Activated gamma-delta T cell (primary cell): ENCODE data around the gene RPS3.
"Not testable (repeated sequence)": the region's sequence is repeated elsewhere in the genome, so short reads cannot be mapped to it uniquely, and the experiment has no call there.

Experiments used
- DNase-seq: peaks from one replicate; lab custom pipeline; 2025; lab: John Stamatoyannopoulos, UW

RPS3 gene

GRCh38 chr11:75380245-75380644 lies 19.1 kb upstream of the RPS3 start:
- DNase-seq = no peak

DNA sequence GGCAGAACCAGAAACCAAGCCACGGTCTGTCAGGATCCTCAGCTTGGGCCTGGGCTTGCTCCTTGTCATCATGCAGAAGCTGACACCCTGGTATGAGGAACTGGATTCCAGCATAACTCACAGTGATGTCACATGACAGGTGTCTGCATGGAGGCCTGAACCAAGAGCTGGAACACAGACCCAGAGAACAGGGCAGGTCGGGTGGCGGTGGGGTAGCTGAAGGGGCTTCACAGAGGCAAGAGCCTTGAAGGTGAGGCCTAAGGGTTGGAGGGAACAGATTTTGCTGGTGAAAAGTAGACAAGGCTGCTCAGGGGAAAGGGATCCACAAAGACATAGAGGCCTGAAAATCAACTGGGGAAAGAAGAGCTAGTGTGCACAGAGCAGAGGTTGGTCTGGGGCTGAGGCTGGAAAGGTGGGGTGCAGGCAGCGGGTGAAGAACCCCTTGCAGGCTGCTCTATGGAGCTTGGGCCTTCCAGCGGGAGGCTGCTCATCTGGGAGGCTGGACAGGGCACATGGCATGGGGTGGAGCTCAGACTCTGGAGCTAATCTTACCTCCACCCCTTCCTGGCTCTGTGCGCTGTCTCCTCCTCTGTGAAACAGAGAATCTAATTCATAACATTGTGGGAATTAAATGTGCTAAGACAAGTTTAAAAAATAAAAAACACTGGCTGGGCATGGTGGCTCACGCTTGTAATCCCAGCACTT lies 18.4 kb upstream of the RPS3 start:
- DNase-seq = no peak

DNA sequence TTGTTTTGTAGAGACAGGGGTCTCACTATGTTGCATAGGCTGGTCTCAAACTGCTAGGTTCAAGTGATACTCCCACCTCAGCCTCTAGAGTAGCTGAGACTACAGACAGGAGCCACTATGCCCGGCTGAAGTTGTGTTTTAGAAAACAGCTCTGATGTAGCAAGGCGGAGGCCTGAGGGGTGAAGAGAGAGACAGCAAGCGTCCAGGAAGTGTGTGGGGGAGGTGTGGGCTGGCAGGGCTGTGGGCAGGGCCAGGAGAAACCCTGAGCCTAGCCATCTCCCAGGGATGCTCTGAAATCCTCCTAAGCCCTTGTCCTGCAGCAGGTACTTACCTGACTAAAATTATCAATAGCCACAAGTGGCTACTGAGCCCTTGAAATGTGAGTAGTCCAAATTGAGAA lies 16.1 kb upstream of the RPS3 start:
- DNase-seq = no peak

DNA sequence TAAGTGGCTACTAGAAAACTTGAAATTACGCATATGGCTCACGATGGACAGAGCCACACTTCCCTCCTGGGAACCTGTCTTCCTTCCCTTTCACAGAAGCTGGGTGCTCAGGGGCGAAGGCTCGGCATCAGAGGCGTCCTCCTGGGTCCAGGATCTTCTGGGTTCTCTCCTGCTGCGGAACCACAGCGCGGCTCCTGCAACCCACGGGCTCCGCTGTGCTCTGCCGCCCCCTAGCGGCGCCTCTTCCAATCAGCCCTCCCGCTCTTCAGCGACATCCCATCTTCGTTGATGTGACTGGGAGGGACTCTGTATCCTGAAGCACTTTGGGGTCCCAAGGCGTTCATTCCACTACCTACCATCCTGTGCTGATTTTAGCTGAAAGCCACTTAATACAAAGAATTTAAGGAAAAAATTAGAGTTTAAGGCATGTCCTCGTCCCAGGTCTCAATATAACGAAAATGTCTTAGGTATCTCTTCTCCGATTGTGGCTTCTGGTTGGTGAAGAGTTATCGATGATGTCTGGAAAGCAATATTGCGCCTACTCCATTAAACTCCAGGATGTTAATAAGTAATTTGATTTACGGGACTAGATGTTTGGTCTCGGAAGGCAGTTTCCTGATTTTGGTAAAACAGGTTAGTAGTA lies 14.8 kb upstream of the RPS3 start:
- DNase-seq = peak; percentile 49

DNA sequence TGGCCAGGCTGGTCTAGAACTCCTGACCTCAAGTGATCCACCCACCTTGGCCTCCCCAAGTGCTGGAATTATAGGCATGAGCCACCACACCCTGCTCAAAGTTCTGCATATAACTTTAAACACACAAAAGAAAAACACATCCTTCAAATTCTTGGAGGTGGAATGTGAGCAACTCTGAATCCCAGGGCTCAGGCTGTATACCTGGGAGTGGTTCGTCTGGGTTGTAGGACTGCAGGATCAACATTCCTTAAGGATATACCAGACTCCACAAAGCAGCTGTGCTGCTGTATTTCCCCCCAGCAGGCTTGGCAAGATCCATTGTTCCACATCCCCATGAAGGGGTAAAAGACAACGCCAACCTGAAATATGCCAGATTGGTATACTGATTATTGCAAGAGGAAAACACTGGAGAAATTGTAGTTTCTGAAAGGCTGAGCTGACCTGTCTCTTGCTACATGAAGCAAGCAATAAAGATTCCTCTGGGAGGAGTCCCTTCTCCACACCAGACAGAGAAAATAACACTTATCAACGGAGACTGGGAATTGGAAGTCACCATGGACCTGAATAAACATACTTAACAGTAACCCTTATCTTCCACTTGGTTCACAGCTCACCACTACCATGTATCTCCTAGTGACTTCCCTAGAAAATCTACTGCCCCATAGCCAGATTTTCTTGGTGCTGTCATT lies 12.2 kb upstream of the RPS3 start:
- DNase-seq = no peak

GRCh38 chr11:75387736-75388294 lies 11.5 kb upstream of the RPS3 start:
- DNase-seq = no peak

DNA sequence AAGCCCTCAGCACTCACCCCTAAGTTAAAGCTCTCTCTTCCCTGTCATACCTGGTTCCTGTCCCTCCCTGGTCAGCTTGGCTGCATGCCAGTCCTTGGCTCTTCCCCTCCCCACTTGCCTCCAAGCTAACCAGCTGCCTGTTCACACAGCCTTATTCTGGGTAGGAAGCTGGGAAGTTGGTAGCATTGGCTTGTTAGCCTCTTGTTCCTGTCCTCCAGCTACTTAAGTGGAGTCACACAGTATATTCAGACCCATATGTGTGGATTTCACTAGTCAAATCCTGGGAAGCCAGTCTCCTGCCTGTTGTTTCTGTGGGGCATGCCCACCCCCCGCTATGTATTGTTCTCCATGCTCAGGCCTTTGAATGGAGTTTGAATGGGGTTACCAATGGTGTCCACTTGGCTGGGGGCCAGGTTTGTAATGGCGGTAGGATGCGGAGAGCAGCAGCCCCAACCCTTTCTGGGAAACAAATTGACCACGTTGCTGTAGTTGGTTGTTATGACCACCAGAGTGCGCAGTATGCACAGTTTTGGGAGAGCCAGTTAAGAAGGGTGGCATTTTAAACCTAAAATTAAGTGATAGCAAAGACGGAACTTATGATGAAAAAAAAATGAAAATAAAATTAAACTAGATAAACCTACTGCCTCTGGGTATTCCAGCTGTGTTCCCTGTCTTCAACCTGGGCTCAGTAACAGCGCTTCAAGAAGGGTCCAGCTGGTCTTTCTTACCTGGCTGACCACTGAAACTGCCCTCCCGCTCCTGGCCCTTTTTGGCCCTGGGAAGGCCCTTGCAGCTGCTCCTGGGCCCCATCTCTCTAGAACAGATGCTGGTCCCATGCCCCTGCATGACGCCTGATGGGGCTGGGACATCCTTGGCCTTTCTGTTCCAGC lies 10.7 kb upstream of the RPS3 start:
- no peak for DNase-seq

DNA sequence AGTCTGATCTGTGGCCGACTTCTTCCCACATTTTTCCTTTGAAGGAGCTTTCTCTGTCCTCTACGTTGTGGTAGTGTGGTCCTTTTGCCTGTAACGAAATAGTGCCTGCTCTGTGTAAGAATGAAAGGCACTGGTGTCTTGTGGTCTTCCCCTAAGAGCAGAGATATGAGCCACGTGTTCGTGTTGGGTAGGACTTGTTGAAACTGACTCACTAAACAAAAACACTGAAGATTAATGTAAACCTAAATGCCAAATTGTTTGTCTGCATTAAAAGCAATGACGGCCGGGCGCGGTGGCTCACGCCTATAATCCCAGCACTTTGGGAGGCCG lies 10.1 kb upstream of the RPS3 start:
- no peak for DNase-seq

- no peak for DNase-seq
Measured at GRCh38 chr11:75389925-75390324, 9.4 kb upstream of the RPS3 start.

DNA sequence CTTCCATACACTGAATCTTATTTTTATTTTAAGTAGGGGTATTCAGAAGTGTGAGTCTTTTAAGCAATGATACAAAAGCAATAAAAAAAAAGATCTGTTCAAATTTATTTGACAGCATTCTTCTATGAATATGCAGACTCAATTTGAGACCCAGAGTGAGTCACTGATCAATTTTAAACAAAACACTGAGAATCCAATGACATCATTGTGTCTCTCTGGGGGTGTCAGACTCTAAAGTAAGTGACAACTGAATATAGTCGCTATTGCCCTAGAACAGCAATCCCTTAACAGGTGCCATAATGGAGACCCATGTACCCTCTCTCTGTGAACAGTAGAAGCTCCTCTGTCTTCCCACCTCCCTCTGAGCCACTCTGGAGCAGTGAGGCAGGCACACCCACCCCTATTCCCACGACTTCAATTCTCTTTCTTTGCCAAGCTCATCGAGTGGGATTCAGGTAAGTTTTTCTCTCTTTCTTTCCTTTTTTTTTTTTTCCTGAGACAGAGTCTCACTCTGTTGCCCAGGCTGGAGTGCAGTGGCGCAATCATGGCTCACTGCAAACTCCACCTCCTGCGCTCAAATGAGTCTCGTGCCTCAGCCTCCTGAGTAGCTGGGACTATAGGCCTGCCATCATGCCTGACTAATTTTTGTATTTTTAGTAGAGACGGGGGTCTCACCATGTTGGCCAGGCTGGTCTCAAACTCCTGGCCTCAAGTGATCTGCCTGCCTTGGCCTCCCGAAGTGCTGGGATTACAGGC lies 5.1 kb upstream of the RPS3 start:
- no peak for DNase-seq

GRCh38 chr11:75398906-75399305 lies 412 bp upstream of the RPS3 start:
- no peak for DNase-seq

DNA sequence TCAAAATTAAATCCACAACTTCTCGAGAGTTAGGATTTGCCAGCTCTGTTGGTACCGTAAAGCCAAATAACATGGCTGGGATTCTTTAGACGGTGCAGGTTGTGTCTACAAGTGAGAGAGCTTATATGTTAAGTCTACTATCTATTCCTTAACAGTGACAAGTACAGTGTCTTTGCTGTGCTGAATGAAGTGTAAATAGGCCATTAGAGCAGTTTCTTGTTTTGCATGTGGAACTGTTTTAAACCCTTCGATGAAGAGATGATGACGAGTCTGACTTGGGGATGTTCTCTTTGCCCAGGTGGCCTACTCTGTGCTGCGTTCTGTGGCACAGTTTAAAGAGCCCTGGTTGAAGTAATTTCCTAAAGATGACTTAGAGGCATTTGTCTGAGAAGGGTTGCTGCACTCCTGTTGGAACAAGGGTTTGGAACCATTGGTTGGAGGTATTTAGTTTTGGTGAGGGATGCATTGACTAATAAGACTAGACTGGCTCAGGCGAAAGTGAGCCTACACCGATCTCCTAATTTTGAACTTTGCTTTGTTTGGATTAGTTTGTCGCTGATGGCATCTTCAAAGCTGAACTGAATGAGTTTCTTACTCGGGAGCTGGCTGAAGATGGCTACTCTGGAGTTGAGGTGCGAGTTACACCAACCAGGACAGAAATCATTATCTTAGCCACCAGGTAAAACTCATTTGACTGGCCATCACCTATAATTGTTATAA lies 988 bp downstream of the RPS3 start:
- no peak for DNase-seq

DNA sequence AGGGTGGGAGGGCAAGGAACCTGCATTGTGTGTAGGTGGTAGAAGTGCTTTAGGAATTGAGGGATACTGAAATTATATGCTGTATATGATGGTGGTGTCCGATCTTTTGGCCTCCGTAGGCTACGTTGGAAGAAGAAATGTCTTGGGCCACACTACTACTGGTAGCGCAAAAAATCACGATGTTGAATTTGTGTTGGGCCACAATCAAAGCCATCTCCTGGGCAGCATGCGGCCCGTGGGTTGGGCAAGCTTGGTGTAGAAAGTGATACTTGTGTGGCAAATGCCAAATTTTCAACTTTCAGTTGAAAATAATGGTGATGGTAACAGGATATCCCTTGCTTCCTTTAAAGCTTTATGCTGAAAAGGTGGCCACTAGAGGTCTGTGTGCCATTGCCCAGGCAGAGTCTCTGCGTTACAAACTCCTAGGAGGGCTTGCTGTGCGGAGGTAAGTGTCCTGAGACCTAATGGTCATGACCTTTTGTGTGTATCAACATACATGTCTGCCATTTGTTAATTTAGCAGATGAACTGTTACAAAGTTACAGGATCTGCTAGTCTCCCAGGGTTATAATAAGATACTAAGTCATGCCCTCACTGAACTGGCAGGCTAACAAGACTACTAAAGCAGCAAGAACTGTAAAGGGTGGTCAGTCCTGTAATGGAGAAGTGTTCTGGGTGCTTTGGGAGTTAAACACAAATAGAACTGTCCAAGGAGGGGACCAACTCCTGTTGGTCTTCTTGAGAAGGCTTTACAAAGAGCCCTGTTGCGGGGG lies 2.9 kb downstream of the RPS3 start:
- no peak for DNase-seq

DNA sequence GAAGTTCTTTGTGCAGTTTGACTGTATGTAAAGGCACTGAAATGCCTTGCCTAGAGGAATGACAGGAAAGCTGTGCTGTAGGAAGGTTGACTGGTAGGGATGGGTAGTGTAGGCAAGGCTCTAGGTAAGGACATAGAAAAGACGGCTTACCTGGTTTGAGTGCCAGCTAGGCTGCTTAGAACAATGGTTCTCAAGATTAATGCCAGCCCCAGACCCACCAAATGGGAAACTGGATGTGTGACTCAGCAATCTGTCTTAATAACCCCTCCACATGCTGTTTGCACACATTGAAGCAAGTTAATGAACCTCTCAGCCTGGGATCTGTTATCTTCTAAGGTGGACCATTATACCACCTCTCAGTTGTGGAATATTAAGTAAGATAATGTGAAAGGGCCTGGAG lies 3.7 kb downstream of the RPS3 start:
- DNase-seq = no peak

DNA sequence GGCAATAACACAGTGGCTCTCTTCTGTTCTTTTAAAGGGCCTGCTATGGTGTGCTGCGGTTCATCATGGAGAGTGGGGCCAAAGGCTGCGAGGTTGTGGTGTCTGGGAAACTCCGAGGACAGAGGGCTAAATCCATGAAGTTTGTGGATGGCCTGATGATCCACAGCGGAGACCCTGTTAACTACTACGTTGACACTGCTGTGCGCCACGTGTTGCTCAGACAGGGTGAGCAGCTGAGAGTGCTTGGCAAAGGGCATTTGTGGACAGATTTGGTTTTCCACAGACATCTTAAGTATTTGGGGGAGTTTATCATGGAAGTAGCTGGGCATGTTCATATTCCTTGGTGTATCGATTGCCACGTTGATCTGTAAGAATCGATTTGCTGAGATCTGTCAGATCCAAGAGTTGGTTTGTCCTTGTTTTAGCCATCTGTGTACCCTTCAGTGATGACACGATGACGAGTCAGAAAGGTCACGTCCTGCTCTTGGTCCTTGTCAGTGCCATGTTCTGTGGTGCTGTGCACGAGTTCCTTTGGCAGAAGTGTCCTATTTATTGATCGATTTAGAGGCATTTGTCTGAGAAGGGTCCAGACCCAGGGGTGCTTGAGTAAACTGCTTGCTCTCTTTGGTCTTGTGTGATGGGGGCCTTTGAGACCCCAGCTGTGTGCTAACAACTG lies 4.8 kb downstream of the RPS3 start:
- DNase-seq = no peak

DNA sequence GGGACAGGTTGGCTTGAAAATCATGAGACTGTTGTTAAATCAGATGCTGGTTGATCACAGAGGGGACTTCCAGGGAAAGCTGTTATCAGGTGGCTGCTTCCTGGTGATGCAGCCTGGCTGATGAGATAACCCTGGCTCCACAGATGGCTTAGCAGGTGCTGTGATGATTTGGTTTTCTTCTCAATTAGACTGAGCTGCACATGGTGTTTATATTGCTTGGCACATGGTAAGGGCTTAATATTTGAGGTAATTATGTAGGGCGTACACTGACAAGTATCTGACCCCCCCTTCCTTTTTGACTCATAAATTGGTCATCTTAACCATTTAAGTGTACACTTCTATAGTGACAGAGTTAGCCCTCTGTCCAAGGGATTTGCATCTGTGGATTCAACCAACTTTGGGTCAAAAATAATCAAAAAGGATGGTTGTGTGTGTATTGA lies 7.0 kb downstream of the RPS3 start:
- DNase-seq = no peak

- DNase-seq = no peak
Measured at GRCh38 chr11:75408957-75409219, 9.6 kb downstream of the RPS3 start.

DNA sequence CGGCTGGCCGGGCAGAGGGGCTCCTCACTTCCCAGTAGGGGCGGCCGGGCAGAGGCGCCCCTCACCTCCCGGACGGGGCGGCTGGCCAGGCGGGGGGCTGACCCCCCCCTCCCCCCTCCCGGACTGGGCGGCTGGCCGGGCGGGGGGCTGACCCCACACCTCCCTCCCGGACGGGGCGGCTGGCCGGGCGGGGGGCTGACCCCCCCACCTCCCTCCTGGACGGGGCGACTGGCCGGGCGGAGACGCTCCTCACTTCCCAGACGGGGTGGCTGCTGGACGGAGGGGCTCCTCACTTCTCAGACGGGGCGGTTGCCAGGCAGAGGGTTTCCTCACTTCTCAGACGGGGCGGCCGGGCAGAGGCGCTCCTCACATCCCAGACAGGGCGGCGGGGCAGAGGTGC lies 10.7 kb downstream of the RPS3 start:
- DNase-seq = not testable (repeated sequence)

DNA sequence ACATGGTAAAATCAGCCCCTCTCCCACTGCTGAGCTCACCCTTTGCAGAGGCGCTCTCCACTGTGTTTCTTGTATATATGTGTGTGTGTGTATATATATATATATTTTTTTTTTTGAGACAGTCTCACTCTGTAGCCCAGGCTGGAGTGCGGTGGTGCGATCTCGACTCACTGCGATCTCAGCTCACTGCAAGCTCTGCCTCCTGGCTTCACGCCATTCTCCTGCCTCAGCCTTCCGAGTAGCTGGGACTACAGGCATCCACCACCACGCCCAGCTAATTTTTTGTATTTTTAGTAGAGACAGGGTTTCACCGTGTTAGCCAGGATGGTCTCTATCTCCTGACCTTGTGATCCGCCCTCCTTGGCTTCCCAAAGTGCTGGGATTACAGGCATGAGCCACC lies 13.8 kb downstream of the RPS3 start:
- DNase-seq = not testable (repeated sequence)

DNA sequence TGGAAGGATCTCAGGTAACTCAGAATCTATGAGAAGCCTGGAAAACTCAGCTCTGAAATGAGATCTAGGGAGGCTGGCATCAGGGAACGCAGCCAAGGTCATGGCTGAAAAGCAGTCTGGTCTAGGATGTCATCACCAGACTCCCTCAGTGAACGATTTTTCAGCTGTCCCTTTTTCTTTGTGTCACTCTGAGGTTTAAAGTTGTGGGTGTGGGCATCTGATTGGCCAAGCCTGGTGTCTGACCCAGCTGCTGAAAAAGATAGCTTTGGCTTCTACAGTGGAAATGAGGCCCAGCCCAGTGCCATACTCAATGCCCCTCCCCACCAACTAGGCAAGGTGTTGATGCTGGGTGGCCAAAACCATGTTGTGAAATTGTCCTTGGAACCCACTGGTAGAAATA lies 14.5 kb downstream of the RPS3 start:
- DNase-seq = no peak
